ENCODE data around the gene TBC1D3B. TPM values are rescaled to one million over a fixed set of nuclear protein-coding genes. Genes with fewer than 3 reads are reported as not detected.
"Not testable (repeated sequence)": the region's sequence is repeated elsewhere in the genome, so short reads cannot be mapped to it uniquely, and the experiment has no call there.

The TBC1D3B gene
- total and polyA plus RNA-seq, 4 donors: 1.2 to 32.5 (median 9.1) TPM

DNA sequence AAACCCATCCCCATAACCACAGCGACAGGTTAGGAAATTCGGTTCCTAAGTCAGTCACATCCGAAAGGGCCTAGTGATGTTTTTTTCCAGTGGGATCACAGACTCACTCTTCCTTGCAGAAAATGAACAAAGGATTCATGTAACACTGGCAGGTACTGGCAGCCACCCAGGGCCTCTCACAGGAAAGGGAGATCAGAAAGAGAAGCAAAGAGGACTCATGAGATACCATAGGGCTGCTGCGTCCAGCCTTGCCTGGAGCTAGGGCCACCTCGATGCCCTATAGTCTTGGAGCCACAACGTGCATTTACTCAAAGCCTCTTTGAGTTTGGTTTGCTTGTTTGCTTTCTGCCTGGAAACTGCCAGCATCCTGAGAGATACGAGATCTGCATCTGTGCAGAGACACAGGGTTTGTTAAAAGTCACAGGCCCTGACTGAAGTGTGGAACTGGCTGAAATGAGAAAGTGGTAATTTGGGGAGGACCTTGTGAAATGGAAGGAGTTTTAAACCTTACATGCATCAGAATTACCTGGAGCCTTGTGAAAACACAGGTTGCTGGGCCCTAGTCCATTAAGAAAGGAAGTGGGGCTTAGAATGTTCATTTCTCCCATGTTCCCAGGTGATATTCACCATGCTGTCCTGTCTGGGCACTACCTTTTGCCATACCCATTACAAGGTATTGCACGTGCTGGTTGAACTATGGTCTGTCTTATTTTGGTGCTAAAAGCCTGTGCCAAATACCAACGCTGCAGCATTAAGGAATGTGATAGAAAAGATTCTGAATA is 14.3 kb upstream of the TBC1D3B start:
- not testable (repeated sequence) for H3K27me3 ChIP-seq (ENCODE audit: control insufficient read depth, insufficient read depth, low read length); H3K27ac ChIP-seq (ENCODE audit: low read depth, low read length); H3K9me3 ChIP-seq (ENCODE audit: control insufficient read depth, insufficient read depth, low read length); H3K4me1 ChIP-seq (ENCODE audit: control insufficient read depth, insufficient read depth, low read length); H3K36me3 ChIP-seq (ENCODE audit: control insufficient read depth, insufficient read depth, low read length); DNase-seq (ENCODE audit: low read depth in 4 of 6, low spot score in 6 of 6); H3K4me3 ChIP-seq (ENCODE audit: low read depth, low read length)
- 79% methylated on average over 8 of the region's 9 CpGs for WGBS (ENCODE audit: insufficient coverage)

DNA sequence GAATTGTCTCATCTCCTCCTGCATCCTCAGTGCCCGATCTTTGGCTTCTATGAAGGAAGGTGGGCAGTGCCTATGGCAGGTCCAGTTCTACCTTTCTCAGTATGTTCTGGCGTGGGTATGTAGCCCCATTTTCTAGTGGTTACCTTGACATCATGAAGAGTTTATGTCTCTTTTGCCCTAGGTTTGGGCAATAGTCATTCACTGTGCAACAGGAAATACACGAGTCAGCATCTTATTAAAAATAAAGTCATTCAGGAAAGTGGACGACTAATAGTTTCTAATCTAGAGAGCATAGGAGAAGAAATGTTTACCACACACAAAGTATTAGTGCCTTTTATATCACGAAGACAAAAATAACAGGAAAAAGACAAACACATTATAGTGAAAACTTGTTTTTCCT is 13.6 kb upstream of the TBC1D3B start:
- not testable (repeated sequence) for H3K4me1 ChIP-seq (ENCODE audit: control insufficient read depth, insufficient read depth, low read length); DNase-seq (ENCODE audit: low read depth in 4 of 6, low spot score in 6 of 6); H3K27me3 ChIP-seq (ENCODE audit: control insufficient read depth, insufficient read depth, low read length); H3K9me3 ChIP-seq (ENCODE audit: control insufficient read depth, insufficient read depth, low read length); H3K4me3 ChIP-seq (ENCODE audit: low read depth, low read length); H3K27ac ChIP-seq (ENCODE audit: low read depth, low read length); H3K36me3 ChIP-seq (ENCODE audit: control insufficient read depth, insufficient read depth, low read length)
- 84% methylated on average over 2 of the region's 5 CpGs for WGBS (ENCODE audit: insufficient coverage)

DNA sequence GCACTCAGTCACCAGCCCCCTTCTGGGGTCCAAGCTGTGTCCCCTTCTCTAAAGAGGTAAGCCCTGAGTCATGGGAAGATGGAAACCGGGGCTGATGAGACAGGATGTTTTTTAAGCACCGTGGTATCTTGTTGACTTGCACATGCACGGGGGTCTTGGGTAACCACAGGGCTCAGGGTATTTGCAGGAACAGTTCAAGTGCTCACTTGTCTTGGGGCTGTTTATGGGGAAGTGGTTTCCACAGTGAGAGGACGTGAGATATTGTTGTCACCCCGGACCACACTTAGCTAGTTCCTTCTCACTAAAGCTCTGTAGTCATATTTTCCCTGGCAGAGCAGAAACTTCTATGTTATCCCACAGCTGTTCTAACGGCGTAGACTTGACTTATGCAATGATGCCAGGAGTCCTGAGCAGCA is 12.5 kb upstream of the TBC1D3B start:
- Histone ChIP-seq H3K4me1 (ENCODE audit: control insufficient read depth, insufficient read depth, low read length) (no peaks in the 10 kb centered on the region), H3K9me3 (ENCODE audit: control insufficient read depth, insufficient read depth, low read length) (no peaks in the 10 kb centered on the region), H3K27ac (ENCODE audit: low read depth, low read length) (no peak overlapping the region), H3K36me3 (ENCODE audit: control insufficient read depth, insufficient read depth, low read length) (no peaks in the 10 kb centered on the region), H3K4me3 (ENCODE audit: low read depth, low read length) (no peak overlapping the region), H3K27me3 (ENCODE audit: control insufficient read depth, insufficient read depth, low read length) (peaks cover 3% of the 10 kb centered on the region)
- 74% methylated on average over 4 of the region's 7 CpGs for WGBS (ENCODE audit: insufficient coverage)
- DNase-seq (ENCODE audit: low read depth in 4 of 6, low spot score in 6 of 6): peak in 1 of 6 donors; percentile 33

DNA sequence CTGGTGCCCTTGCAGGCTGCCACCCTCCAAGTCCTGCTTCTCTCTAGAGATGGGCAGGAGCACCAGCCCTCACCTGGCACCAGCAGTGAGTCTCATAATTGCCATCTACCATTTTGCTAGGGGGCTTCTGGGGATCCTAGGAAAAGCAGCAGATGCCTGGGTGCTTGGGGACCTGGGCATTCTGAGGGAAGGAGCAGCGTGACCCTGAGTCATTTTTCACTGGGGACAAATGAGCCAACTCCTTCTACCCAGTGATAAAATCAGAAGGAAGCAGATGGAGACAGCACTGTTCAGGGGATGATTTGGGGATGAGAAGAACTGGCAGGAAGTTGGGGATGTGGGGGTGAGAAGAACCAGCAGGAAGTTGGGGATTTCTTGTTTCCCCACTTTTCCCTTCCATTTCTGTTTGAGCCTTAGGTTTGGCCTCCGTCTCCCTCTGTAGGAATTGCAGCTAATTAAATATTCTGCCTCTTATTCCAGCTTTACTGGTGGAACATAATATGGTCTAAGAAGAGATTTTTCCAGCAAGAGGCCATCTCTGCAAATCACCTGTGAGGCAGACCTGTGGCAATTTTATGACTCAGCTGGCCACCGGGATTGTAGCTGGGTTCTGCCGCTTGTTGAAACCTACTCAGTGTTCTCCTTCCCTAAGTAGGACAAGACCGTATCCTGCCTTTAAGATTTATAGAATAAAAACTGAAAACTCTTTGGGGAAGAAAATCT is 11.7 kb upstream of the TBC1D3B start:
- H3K36me3 ChIP-seq (ENCODE audit: control insufficient read depth, insufficient read depth, low read length); H3K4me3 ChIP-seq (ENCODE audit: low read depth, low read length); H3K27me3 ChIP-seq (ENCODE audit: control insufficient read depth, insufficient read depth, low read length); H3K27ac ChIP-seq (ENCODE audit: low read depth, low read length); H3K4me1 ChIP-seq (ENCODE audit: control insufficient read depth, insufficient read depth, low read length); H3K9me3 ChIP-seq (ENCODE audit: control insufficient read depth, insufficient read depth, low read length); DNase-seq (ENCODE audit: low read depth in 4 of 6, low spot score in 6 of 6): not testable (repeated sequence)
- 94% methylated on average over 2 of the region's 5 CpGs for WGBS (ENCODE audit: insufficient coverage)

DNA sequence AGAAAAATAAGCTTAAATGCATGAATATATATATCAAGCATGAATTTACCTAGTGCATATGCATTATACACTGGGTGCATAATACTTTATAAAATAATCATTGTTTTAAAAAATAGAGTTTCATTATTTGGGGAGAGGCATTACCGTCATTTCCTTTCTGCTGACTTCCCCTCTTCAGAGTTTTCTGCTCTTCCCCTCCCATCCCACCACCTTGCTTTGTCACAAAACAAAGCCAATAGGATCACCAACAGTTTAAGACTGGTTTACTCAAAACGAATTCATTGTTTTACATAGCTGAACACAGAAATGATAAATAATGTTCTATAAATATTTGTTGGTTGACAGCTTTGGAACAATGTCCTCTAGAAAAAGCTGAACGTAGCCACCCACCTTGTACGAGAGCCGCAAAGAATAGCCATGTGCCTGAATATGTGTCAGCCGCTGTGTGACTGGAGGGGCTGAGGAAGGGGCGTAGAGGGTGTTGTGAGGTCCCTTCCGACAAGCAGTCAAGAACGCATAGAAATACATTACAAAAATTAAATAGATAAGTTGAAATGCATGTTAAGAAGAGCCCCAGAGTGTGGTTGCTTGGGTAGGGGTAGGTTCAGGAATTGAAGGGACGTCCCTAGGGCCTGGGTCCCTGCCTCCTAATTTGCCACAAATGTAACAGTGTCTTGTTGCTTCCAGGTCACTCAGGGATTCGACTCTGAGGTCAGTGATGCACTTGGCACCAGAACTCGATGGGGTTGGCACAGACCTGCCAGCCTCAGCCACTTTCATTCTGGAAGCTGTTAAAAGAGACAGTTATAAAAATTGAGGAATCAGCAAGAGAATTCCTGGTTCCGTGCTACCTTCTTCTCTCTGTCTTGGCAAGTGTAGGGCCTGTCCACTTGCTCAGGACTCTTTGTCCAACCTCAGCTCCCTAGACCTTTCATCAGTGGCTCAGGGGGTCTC is 10.7 kb upstream of the TBC1D3B start:
- H3K4me3 ChIP-seq (ENCODE audit: low read depth, low read length); DNase-seq (ENCODE audit: low read depth in 4 of 6, low spot score in 6 of 6); H3K36me3 ChIP-seq (ENCODE audit: control insufficient read depth, insufficient read depth, low read length); H3K4me1 ChIP-seq (ENCODE audit: control insufficient read depth, insufficient read depth, low read length); H3K9me3 ChIP-seq (ENCODE audit: control insufficient read depth, insufficient read depth, low read length); H3K27ac ChIP-seq (ENCODE audit: low read depth, low read length): not testable (repeated sequence)
- 90% methylated on average over 7 of the region's 13 CpGs for WGBS (ENCODE audit: insufficient coverage)
- H3K27me3 ChIP-seq (ENCODE audit: control insufficient read depth, insufficient read depth, low read length): peaks cover 14% of the 10 kb centered on the region

DNA sequence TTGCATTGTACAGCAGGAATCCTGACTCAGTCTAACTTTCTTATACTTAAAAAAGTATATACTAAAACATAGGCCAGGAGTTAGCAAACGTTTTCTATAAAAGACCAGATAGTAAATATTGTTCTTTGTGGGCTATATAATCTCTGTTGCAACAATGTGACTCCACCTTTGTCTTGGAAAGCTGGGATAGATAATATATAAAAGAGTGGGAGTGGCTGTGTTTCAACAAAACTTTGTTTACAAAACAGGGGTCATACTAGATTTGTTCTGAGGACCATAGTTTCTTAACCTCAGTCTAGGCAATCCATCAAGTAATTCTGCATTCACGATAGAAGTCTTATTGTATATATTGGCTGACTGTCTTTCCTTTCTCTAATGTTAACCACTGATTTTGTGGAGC is 9.0 kb upstream of the TBC1D3B start:
- Histone ChIP-seq H3K27ac (ENCODE audit: low read depth, low read length) (no peak overlapping the region), H3K4me1 (ENCODE audit: control insufficient read depth, insufficient read depth, low read length) (peaks cover 9% of the 10 kb centered on the region), H3K36me3 (ENCODE audit: control insufficient read depth, insufficient read depth, low read length) (no peaks in the 10 kb centered on the region), H3K9me3 (ENCODE audit: control insufficient read depth, insufficient read depth, low read length) (no peaks in the 10 kb centered on the region), H3K4me3 (ENCODE audit: low read depth, low read length) (no peak overlapping the region), H3K27me3 (ENCODE audit: control insufficient read depth, insufficient read depth, low read length) (peaks cover 20% of the 10 kb centered on the region)
- WGBS (ENCODE audit: insufficient coverage): no CpG with 5 or more reads among the region's 2 CpGs
- no peak for DNase-seq (ENCODE audit: low read depth in 4 of 6, low spot score in 6 of 6)

DNA sequence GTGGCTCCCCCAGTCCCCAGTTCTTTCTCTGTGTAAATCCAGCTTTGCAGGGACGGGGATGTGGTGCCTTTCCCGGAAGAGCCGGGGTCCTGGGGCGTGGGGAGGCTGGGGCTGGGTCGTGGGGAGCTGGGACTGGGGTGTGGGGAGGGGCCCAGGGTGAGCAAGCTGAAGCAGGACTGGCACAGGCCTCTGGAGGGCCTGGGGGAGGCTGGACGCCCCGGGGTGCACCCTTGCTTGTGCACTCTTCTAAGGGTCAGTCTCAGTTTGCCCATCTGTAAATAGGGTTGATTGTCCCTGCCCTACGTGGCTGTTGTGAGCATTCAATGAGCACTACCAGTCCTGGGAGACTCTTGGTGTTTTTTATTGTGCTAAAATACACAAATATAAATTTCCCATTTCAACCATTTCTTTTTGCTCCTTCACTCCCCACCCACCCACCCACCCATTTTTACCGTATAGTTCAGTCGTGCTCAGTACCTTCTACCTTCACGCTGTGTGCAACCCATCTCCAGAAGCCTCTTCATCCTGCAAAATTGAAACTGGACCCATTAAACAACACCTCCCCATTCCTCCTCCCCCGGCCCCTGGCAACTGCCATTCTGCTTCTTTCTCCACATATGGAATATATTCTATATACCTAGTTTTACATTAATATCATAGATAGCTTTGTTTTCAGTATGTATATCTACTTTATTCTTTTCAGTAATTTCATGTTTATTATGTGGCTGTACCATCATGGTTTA is 7.8 kb upstream of the TBC1D3B start:
- Histone ChIP-seq H3K9me3 (ENCODE audit: control insufficient read depth, insufficient read depth, low read length) (no peaks in the 10 kb centered on the region), H3K27me3 (ENCODE audit: control insufficient read depth, insufficient read depth, low read length) (peaks cover 20% of the 10 kb centered on the region), H3K4me1 (ENCODE audit: control insufficient read depth, insufficient read depth, low read length) (peaks cover 9% of the 10 kb centered on the region), H3K36me3 (ENCODE audit: control insufficient read depth, insufficient read depth, low read length) (no peaks in the 10 kb centered on the region), H3K27ac (ENCODE audit: low read depth, low read length) (no peak overlapping the region), H3K4me3 (ENCODE audit: low read depth, low read length) (no peak overlapping the region)
- no peak for DNase-seq (ENCODE audit: low read depth in 4 of 6, low spot score in 6 of 6)
- WGBS (ENCODE audit: insufficient coverage): 83% methylated on average over 8 of the region's 12 CpGs

DNA sequence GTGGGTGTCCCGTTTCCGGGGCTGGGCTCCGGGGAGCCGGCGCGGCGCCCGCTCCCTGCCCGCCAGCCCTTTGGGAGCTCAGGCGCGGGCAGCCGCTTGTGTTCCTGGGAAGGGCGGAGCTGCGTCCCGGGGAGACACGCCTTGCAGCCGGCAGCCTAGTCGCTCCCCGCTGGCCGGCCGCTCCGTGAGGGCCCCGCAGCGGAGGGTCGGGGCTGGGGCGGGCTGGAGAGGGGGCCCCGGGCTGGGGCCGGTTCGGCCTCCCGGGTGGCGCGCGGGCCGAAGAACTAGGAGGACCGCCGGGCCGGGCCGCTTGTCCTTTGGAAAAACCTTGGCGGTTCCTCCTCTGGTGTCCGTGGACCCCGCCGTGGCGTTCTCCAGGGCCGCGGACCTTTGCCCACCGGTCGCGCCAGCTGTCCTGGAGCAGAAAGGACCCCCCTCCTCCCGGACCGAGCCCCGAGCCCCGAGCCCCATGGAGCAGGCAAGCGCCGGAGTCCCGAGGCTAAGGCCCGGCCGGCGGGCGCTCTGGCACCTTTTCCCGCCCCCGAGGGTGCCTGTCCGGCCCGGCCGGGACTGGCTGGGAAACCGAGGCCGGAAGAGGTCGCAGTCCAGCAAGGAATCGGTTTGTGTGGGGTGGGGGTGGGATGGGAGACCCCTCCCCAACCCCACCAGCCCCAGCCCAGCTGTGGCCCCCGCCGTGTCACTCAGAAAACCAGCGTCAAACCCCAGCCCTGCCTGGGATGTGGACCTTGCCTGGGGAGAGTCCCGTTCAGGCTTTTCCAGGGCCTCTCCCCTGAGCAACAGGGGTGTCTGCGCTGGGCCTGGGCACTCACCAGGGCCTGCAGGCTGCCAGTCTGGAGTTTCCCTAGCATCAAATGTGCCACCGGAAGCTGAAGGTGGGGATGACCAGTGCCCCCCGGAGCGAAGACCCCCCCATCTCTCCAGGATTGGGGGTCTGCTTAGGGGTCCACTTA is 6.8 kb upstream of the TBC1D3B start:
- H3K9me3 ChIP-seq (ENCODE audit: control insufficient read depth, insufficient read depth, low read length): no peaks in the 10 kb centered on the region
- H3K27ac ChIP-seq (ENCODE audit: low read depth, low read length): no peak overlapping the region
- H3K27me3 ChIP-seq (ENCODE audit: control insufficient read depth, insufficient read depth, low read length): peaks cover 20% of the 10 kb centered on the region
- H3K36me3 ChIP-seq (ENCODE audit: control insufficient read depth, insufficient read depth, low read length): no peaks in the 10 kb centered on the region
- H3K4me3 ChIP-seq (ENCODE audit: low read depth, low read length): peak overlapping the region; percentile 49
- peak in 4 of 6 donors; percentile 47 to 90 (median 82) for DNase-seq (ENCODE audit: low read depth in 4 of 6, low spot score in 6 of 6)
- 3% methylated on average over 76 of the region's 76 CpGs for WGBS (ENCODE audit: insufficient coverage)
- peaks cover 9% of the 10 kb centered on the region for H3K4me1 ChIP-seq (ENCODE audit: control insufficient read depth, insufficient read depth, low read length)
